Measurements from ENCODE around the gene FANCL. TPM values are rescaled to one million over a fixed set of nuclear protein-coding genes. Genes with fewer than 3 reads are reported as not detected.
"Not testable (repeated sequence)": the region's sequence is repeated elsewhere in the genome, so short reads cannot be mapped to it uniquely, and the experiment has no call there.

Gene FANCL
- total RNA-seq, 1 donor from 2014 or later, result 23.3 TPM

GRCh38 chr2:58168130-58168529, 73.0 kb downstream of the FANCL start:
- H3K9me3 ChIP-seq; H3K4me3 ChIP-seq; H3K36me3 ChIP-seq; intact Hi-C loops (cut with DNase I); DNase-seq (ENCODE audit: extremely low spot score in 2 of 2); H3K27me3 ChIP-seq; H3K27ac ChIP-seq; H3K4me1 ChIP-seq: not testable (repeated sequence)

GRCh38 chr2:58163913-58164312, 77.2 kb downstream of the FANCL start:
- Histone ChIP-seq H3K27ac (no peak overlapping the region), H3K9me3 (no peaks in the 10 kb centered on the region), H3K27me3 (no peaks in the 10 kb centered on the region), H3K4me1 (no peaks in the 10 kb centered on the region), H3K4me3 (no peak overlapping the region), H3K36me3 (peaks cover 0 to 17% of the 10 kb centered on the region in 2 donors)
- TF ChIP-seq CTCF (IDR thresholded peaks at IDR 0.05) (no peak), POLR2A (IDR thresholded peaks at IDR 0.05) (no peak), POLR2AphosphoS5 (IDR thresholded peaks at IDR 0.05; ENCODE audit: insufficient read depth in 1 of 2, low read depth in 1 of 2) (no peak)
- DNase-seq (ENCODE audit: extremely low spot score in 2 of 2), result no peak
- intact Hi-C loops (cut with DNase I), result no loop called here

GRCh38 chr2:58158481-58158880, 82.6 kb downstream of the FANCL start:
- intact Hi-C loops (cut with DNase I), result no loop called here
- H3K4me1 ChIP-seq, result no peaks in the 10 kb centered on the region
- H3K4me3 ChIP-seq, result no peak overlapping the region
- H3K9me3 ChIP-seq, result no peaks in the 10 kb centered on the region
- H3K36me3 ChIP-seq, result peaks cover 0 to 35% of the 10 kb centered on the region in 2 donors
- no peak overlapping the region for H3K27ac ChIP-seq
- TF ChIP-seq POLR2AphosphoS5 (IDR thresholded peaks at IDR 0.05; ENCODE audit: insufficient read depth in 1 of 2, low read depth in 1 of 2) (no peak), CTCF (IDR thresholded peaks at IDR 0.05) (no peak), POLR2A (IDR thresholded peaks at IDR 0.05) (no peak)
- no peak for DNase-seq (ENCODE audit: extremely low spot score in 2 of 2)
- H3K27me3 ChIP-seq, result no peaks in the 10 kb centered on the region

- no peak overlapping the region for H3K4me3 ChIP-seq
- no peaks in the 10 kb centered on the region for H3K4me1 ChIP-seq
- H3K9me3 ChIP-seq, result no peaks in the 10 kb centered on the region
- no peak for TF ChIP-seq POLR2AphosphoS5 (IDR thresholded peaks at IDR 0.05; ENCODE audit: insufficient read depth in 1 of 2, low read depth in 1 of 2)
- no peak for TF ChIP-seq POLR2A (IDR thresholded peaks at IDR 0.05)
- no peak for TF ChIP-seq CTCF (IDR thresholded peaks at IDR 0.05)
- DNase-seq (ENCODE audit: extremely low spot score in 2 of 2), result no peak
- intact Hi-C loops (cut with DNase I), result no loop called here
- peaks cover 0 to 35% of the 10 kb centered on the region in 2 donors for H3K36me3 ChIP-seq
- no peaks in the 10 kb centered on the region for H3K27me3 ChIP-seq
- no peak overlapping the region for H3K27ac ChIP-seq
Measured at GRCh38 chr2:58157754-58158153, 83.4 kb downstream of the FANCL start.

GRCh38 chr2:58156780-58157179, 84.3 kb downstream of the FANCL start:
- H3K27ac ChIP-seq, result no peak overlapping the region
- intact Hi-C loops (cut with DNase I), result no loop called here
- no peak for DNase-seq (ENCODE audit: extremely low spot score in 2 of 2)
- no peak overlapping the region for H3K4me3 ChIP-seq
- no peaks in the 10 kb centered on the region for H3K9me3 ChIP-seq
- no peaks in the 10 kb centered on the region for H3K27me3 ChIP-seq
- H3K4me1 ChIP-seq, result no peaks in the 10 kb centered on the region
- peaks cover 0 to 35% of the 10 kb centered on the region in 2 donors for H3K36me3 ChIP-seq
- TF ChIP-seq CTCF (IDR thresholded peaks at IDR 0.05) (no peak), POLR2A (IDR thresholded peaks at IDR 0.05) (no peak), POLR2AphosphoS5 (IDR thresholded peaks at IDR 0.05; ENCODE audit: insufficient read depth in 1 of 2, low read depth in 1 of 2) (no peak)

Measured in vagina (tissue), 2 donors.